HG03342 (cell line): ENCODE results near the gene UBC.
"Not testable (repeated sequence)": the region's sequence is repeated elsewhere in the genome, so short reads cannot be mapped to it uniquely, and the experiment has no call there.

Source experiments
- ATAC-seq: cut with Tn5 transposase; IDR thresholded peaks from one replicate; pipeline ENCODE4 v1.9.1; 2021; ENCODE audit warnings: mild to moderate bottlenecking, moderate library complexity; ENCODE audit not compliant: unreplicated experiment

UBC gene

GRCh38 chr12:124916374-124917134, 2.1 kb upstream of the UBC start:
- no peak for ATAC-seq

GRCh38 chr12:124915239-124916236, 1.1 kb upstream of the UBC start:
- peak; percentile 0 for ATAC-seq

- no peak for ATAC-seq
These were observed 717 bp downstream of the UBC start for GRCh38 chr12:124913474-124914391.

GRCh38 chr12:124912529-124913287, 1.7 kb downstream of the UBC start:
- ATAC-seq = not testable (repeated sequence)

GRCh38 chr12:124911521-124911920, 2.9 kb downstream of the UBC start:
- not testable (repeated sequence) for ATAC-seq

- ATAC-seq = no peak
These were observed 3.6 kb downstream of the UBC start for GRCh38 chr12:124910561-124911478.

GRCh38 chr12:124909831-124910560, 4.5 kb downstream of the UBC start:
- ATAC-seq = no peak

- peak; percentile 63 for ATAC-seq
These were observed 7.7 kb downstream of the UBC start for GRCh38 chr12:124906606-124907261.

GRCh38 chr12:124904306-124905098, 9.9 kb downstream of the UBC start:
- no peak for ATAC-seq

GRCh38 chr12:124902916-124903315, 11.5 kb downstream of the UBC start:
- no peak for ATAC-seq

- ATAC-seq = no peak
These were observed 13.4 kb downstream of the UBC start for GRCh38 chr12:124901003-124901402.

GRCh38 chr12:124900345-124900795, 14.1 kb downstream of the UBC start:
- not testable (repeated sequence) for ATAC-seq

GRCh38 chr12:124898923-124899294, 15.5 kb downstream of the UBC start:
- no peak for ATAC-seq

- ATAC-seq = peak; percentile 41
These were observed 16.1 kb downstream of the UBC start for GRCh38 chr12:124898200-124898922.

- ATAC-seq = no peak
These were observed 18.0 kb downstream of the UBC start for GRCh38 chr12:124896461-124896860.
